Measurements from ENCODE around the gene NXNL2. TPM values are rescaled to one million over a fixed set of nuclear protein-coding genes. Genes with fewer than 3 reads are reported as not detected.

The NXNL2 gene
- total RNA-seq, 1 experiment from 2014 or later, result 2.2 TPM

- no peaks in the 10 kb centered on the region for H3K9me3 Mint-ChIP-seq
- peak overlapping the region; percentile 95 for H3K27ac Mint-ChIP-seq
- TF ChIP-seq E2F4 (CRISPR knock-in tag; IDR thresholded peaks at IDR 0.05; ENCODE audit: borderline replicate concordance, low read depth), result no peak
- no peak for TF ChIP-seq ATF1 (CRISPR knock-in tag; IDR thresholded peaks at IDR 0.05)
- peak; percentile 54; the same call in 1 of the 2 replicates for TF ChIP-seq HMGXB4 (CRISPR knock-in tag; IDR thresholded peaks at IDR 0.05)
- TF ChIP-seq SMAD3 (CRISPR knock-in tag; IDR thresholded peaks at IDR 0.05; ENCODE audit: borderline replicate concordance), result no peak
- TF ChIP-seq KAT7 (CRISPR knock-in tag; IDR thresholded peaks at IDR 0.05; ENCODE audit: borderline replicate concordance), result no peak
- TF ChIP-seq CTCF (IDR thresholded peaks at IDR 0.05), result peak; percentile 41; the same call in 1 of the 2 replicates
- TF ChIP-seq TCF7 (CRISPR knock-in tag; IDR thresholded peaks at IDR 0.05; ENCODE audit: low read depth), result no peak
- peaks cover 28% of the 10 kb centered on the region for H3K27me3 Mint-ChIP-seq (ENCODE audit: low read depth)
- ATAC-seq, result peak; percentile 27
- peak overlapping the region; percentile 77 for H3K4me3 Mint-ChIP-seq
- H3K4me1 Mint-ChIP-seq, result peaks cover 46% of the 10 kb centered on the region
- peak; percentile 88 for DNase-seq (ENCODE audit: low spot score)
- ChIA-PET POLR2A (no interaction called here), CTCF (interaction anchor here (1.0 to 1.6 kb wide), 7 partner anchors 11 to 355 kb away, joined by 3 to 5 read pairs (median 3); no protein-coding TSS in a partner anchor)
- no peaks in the 10 kb centered on the region for H3K36me3 Mint-ChIP-seq
These were observed 2.9 kb upstream of the NXNL2 start for GRCh38 chr9:88531920-88532698.

GRCh38 chr9:88533951-88534455 is 975 bp upstream of the NXNL2 start:
- no peaks in the 10 kb centered on the region for H3K36me3 Mint-ChIP-seq
- ATAC-seq, result peak; percentile 27
- peak; percentile 62 for DNase-seq (ENCODE audit: low spot score)
- H3K4me1 Mint-ChIP-seq, result peaks cover 37% of the 10 kb centered on the region
- H3K27ac Mint-ChIP-seq, result peak overlapping the region; percentile 69
- H3K9me3 Mint-ChIP-seq, result no peaks in the 10 kb centered on the region
- peaks cover 32% of the 10 kb centered on the region for H3K27me3 Mint-ChIP-seq (ENCODE audit: low read depth)
- POLR2A ChIA-PET, result interaction anchor here (0.5 kb wide), 1 partner anchor 134 kb away, joined by 7 read pairs; no protein-coding TSS in a partner anchor
- CTCF ChIA-PET, result interaction anchor here (0.6 to 1.4 kb wide), 10 partner anchors 14 to 559 kb away, joined by 3 to 6 read pairs (median 3); partner anchors contain the start of gene CDK20
- peak overlapping the region; percentile 77 for H3K4me3 Mint-ChIP-seq
- TF ChIP-seq FOXJ3 (CRISPR knock-in tag; IDR thresholded peaks at IDR 0.05; ENCODE audit: borderline replicate concordance) (no peak), ZNF263 (CRISPR knock-in tag; IDR thresholded peaks at IDR 0.05; ENCODE audit: low read depth) (0 out of 2 replicates have a peak, but pooled peaks have one; percentile 24), ZBTB21 (CRISPR knock-in tag; IDR thresholded peaks at IDR 0.05; ENCODE audit: borderline replicate concordance) (0 out of 2 replicates have a peak, but pooled peaks have one; percentile 21), ZNF423 (CRISPR knock-in tag; IDR thresholded peaks at IDR 0.05) (peak; percentile 96), ZBTB43 (CRISPR knock-in tag; IDR thresholded peaks at IDR 0.05) (no peak), E2F1 (CRISPR knock-in tag; IDR thresholded peaks at IDR 0.05) (no peak)

Data from WTC11 (cell line).